Myocyte (in vitro differentiated cells): ENCODE results near the gene CACTIN. TPM values are rescaled to one million over a fixed set of nuclear protein-coding genes. Genes with fewer than 3 reads are reported as not detected.
"Not testable (repeated sequence)": the region's sequence is repeated elsewhere in the genome, so short reads cannot be mapped to it uniquely, and the experiment has no call there.

Source experiments
- DNase-seq: peaks from one replicate; pipeline ENCODE4 v3.0.0-alpha.2; 2012; ENCODE audit warnings: low read depth
- total RNA-seq: library from RNA; depleted of rRNA; stranded (reverse); fragments of >200 nt; gene quantifications from 2 replicates; pipeline ENCODE4 v1.2.3, GENCODE V29; 2014

Gene CACTIN
- total RNA-seq, 1 donor from 2014 or later: 33.8 TPM

DNA sequence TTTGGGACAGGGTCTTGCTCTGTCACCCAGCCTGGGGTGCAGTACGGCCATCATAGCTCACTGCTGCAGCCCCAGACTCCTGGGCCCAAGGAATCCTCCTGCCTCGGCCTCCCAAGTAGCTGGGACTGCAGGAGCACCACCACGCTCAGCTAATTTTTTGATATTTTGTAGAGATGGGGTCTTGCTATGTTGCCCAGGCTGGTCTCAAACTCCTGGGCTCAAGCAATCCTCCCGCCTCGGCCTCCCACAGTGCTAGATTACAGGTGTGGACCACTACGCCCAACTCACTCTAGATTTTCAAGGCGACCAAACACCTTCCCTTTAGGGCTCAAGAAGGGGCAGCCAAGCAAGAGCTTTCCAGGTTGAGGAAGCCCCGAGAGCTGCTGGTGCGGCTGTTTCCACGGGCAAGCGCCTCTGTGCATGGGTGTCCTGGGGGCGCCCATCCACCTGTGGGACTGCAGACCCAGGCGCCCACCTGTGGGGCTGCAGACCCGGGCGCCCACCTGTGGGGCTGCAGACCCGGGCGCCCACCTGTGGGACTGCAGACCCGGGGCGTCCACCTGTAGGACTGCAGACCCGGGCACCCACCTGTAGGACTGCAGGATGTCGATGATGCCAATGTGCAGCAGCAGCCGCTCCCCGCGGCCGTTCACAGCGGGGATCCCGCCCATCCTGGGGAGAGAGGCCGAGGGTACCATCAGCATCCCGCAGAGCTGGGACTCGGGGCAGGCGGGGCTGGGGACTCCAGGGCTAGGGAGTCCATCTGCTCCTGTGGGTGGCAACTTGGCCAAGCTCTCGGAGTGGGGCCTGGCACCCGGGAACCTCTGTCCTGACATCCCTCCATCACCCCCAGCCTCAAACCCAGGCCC, 21.7 kb upstream of the CACTIN start:
- DNase-seq: no peak

DNA sequence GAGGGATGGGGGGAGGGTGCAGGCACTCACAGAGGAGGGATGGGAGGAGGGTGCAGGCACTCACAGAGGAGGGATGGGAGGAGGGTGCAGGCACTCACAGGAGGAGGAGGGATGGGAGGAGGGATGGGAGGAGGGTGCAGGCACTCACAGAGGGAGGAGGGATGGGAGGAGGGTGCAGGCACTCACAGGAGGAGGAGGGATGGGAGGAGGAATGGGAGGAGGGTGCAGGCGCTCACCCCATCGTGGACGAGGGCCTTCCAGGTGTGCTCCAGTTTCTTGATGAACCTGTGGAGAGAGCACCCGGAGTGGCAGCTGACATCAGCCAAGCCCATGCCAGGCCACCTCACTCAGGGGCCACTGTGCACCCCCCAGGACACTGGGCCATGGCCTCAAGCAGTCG, 20.5 kb upstream of the CACTIN start:
- not testable (repeated sequence) for DNase-seq

DNA sequence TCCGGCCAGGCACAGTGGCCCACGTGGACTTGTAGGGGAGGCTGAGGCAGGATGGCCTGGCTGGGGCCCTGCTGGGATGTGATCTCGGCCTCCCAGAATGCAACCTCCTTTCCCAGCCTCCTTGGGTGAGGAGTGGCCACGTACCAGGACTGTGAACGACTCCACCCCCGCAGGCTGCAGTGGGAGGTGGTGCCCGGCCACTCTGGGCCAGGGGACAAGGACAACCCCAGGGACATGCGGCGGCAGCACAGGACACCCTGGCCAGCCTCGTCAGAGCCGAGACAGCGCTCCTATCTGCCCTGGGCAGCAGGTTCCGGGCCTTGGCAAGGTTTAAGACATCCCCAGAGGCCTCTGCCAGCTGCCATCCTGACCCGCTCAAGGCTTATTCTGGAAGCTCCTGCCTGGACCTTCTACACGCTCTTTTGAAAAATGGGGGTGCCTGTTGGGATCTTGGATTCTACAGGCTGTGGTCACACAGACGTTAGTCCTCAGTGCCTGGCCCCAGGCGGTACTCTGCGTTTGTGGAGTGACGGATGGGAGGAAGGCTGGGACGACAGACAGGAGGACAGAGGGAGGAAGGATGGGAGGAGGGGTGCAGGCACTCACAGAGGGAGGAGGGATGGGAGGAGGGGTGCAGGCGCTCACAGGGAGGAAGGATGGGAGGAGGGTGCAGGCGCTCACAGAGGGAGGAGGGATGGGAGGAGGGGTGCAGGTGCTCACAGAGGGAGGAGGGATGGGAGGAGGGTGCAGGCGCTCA, 19.9 kb upstream of the CACTIN start:
- DNase-seq: no peak

DNA sequence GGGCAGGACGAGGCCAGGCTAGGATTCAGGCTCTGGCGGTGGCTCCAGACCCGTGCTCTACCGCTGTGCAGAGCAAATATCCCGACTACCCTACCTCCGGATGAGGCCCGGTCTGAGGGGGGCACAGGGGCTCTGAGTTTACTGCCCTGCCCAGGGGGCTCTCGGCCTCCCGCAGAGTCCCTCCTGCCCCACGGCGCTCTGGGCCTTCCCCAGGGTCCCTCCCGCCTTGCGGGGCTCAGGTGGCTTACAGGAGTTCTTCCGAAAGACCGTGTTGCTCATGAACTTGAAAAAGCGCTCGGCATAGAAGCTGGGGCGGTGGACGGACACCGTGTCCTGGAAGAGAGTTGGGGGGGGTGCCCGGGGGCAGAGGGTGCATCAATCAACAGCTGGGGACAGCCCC, 19.1 kb upstream of the CACTIN start:
- no peak for DNase-seq

DNA sequence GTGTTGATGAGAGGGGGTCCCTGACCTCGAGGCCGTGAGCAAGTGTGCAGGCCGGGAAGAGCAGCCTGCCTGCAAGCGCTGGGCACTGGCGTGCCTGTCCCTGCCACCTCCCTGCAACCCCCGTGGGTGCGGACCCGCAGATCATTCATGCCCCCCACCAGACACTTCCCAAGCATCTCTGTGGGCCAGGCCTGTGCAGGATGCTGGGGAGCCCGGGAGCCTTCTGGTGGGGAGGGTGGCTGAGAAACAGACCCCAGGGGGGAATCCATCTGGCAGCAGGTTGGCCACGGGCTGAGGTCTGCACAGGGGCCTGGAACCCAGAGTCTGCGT, 18.4 kb upstream of the CACTIN start:
- DNase-seq: no peak

DNA sequence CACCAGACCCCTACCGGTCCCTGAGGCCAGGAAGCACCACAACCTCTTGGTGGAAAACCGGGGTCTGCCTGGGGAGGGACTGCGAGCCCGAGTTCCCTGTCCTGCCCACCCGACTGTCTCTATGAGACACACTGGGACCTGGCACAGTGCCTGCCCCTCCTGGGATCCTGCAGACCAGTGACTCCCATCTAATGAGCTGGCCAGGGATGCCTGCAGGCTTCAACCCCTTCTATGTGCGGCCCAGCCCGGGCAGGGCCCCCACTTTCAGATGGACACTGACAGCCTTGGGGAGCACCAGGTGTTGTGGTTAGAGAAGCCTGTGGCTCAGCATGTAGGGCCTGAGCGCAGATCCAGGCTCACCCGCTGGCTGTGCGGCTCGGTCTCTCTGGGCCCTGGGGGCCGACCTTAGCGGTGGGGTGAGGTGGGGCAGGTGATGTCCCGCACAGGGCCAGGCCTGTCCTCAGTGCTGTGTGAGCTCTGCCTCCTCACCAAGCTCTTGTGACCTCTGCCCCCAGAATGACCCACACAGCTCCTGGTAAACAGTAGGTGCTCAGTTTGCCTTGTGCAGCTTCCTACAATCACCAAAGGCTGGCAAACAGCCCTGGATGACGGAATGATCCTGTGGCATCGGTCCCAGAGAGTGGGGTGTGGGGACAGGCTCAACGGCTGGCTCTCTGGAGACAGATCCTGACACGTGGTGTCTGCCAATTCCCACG, 17.9 kb upstream of the CACTIN start:
- peak; percentile 48 for DNase-seq

DNA sequence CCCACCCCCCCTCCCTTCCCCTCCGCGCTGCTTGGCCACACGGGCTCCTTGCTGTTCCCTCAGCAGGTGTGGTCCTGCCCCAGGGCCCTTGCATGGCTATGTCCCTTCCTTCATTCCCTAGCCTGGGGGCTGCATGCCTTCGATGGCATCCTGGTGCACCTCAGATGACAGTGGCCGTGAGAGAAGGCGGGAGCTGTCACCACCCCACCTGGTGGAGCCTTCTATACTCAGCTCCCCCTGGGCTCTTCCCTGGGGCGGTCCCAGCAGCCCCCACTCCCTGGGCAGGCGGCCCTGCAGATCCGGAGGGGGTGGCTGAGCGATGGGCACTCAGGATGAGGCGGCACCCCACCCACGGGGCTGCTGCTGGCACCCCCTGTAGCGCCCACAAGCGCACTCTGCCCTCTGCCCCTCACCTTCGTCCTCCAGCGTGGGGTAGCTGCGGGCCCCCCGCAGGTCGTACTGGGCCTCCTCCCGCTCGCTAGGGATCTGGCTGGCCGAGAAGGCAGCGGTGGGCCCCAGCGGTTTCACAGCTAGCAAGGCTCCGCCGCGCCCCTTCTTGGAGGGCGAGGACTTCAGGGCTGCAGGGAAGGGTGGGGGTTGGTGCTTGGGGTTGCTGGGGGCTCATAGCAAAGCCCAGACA, 17.2 kb upstream of the CACTIN start:
- no peak for DNase-seq

DNA sequence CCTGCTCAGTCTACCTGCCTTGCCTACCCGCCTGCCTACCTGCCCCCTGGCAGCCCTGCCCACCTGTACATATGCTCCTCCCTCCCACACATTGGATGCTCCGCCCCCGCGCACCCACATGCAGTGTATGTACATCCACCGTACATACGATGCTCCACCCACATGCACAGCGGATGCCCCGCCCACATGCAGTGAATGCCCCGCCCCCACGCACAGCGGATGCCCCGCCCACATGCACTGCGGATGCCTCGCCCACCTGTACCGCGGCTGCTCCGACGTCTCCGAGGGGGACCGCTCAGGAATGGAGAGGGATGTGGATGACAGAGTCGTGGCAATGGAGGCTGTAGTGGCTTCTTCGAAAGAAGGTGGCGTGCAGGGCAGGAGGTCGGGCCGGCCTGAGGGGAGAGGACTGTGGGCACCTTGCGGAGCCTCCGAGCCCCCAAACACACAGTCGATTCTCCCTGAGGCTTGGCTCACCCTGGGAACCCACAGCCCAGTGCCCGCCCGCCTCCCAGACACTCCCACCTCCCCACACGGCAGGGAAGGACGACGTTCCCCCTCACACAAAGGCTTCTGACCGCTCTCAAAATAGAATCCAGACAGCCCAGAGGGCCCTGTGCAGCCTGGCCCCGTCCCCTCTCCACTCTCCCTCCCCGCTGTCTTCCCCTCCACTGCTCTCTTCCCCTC, 16.5 kb upstream of the CACTIN start:
- DNase-seq: no peak

DNA sequence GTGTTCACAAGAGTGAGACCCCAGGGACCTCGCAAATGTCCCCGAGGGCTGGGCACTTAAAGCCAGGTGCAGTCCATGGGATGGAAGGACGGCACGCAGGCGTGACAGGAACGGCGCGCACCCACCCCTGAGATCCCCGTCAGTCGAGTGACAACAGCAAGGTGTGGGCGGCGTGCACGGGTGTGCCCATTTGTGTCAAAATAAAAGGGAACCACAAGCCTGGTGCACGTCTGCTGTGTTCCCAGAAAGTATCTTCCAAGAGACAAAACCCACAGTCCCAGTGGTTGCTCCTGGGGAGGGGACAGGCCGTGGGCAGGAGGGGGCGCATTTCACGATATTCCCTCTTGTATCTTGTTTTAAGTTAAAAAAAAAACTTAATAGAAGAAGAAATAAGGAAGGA, 15.7 kb upstream of the CACTIN start:
- DNase-seq: no peak

DNA sequence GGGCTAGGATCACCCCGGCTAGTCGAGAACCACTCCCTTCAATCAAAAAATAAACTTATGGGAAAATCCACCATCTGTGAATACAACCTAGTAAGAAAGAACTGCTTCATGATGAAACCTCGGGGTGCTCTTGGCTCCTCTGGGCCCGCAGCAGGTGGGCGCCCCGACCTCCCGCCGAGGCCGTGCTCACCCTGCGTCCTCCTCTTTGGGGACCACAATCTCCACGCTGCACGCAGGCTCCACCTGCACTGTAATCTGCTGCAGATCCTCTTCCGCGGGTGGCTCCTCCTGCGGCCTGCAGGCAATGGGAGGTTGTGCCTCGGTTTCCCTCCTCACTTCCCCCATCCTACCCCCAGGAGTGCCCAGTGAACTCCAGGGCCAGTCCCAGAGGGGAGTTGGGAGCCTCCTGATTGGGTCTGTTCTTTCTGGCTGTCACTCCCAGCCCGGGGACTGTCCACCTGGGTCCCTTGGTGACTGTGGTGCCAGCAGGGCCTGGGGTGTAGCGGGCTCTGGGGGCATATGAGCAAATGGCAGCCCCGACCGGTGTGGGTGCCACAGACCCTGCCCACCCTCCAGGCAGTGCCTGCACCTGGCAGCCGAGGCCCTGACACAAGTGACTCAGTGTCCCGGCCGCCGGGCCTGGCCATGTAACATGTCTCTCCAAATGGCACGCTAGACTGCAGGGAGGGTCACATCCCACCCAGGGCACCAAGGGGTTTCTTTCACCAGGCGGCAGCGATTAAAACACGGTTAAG, 15.1 kb upstream of the CACTIN start:
- DNase-seq: no peak

DNA sequence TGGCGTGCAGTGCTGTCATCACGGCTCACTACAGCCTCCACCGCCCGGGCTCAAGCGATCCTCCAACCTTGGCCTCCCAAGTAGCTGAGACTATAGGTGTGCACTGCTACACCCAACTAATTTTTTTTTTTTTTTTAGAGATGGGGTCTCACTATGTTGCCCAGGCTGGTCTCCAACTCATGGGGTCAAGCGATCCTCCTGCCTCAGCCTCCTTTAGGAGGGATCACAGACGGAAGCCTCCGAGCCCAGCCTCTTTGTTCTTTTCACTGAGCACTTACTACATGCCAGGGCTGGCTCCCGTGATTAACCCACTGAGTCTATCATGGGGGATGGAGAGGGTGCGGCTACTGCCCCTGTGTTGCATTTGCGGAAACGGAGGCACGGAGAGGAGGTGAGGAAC, 12.9 kb upstream of the CACTIN start:
- no peak for DNase-seq

DNA sequence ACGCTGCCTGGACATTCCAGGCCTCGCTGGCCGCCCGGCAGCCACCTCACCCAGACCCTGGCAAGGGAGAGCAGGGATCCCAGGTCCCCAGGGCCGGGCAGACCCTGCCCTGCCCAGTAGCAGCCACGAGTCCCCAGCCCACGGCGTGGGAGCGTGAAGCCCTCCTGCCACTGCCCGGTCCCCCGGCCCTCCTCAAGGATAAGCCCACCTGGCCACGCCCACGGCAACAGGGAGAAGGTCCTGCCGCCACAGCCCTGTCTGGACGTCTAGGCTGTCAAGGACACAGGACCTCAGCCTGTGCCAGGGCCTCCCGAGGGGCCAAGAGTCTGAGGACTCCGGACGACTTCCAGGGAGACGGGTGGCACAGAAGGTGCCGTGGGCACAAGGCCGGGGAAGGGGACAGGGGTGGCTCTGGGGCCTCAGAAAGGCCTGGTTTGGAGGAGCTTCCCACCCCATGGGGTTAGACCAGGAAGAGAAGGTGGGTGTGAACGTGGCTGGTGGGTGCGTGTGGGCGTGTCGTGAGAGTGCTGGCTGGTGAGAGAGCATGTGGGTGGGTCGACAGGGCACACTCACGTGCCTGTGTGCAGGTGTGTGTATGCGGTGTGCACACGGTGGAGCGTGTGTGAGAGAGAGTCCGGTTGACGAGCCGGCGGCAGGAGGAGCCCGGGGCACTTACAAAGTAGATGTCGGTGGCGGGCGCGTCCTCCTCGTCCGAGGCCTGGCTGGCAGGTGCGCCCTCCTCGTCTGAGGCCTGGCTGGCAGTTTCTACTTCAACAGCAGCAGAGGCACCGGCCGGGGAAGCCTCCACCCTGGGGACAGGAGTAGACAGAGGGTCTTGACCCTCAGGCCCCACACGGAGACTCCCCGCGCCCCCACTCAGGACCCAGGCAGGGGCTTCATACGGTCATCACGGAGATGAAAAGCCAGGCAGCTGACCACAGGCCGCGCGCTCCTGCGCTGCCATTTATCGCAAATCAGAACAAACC, 11.9 kb upstream of the CACTIN start:
- DNase-seq: no peak

DNA sequence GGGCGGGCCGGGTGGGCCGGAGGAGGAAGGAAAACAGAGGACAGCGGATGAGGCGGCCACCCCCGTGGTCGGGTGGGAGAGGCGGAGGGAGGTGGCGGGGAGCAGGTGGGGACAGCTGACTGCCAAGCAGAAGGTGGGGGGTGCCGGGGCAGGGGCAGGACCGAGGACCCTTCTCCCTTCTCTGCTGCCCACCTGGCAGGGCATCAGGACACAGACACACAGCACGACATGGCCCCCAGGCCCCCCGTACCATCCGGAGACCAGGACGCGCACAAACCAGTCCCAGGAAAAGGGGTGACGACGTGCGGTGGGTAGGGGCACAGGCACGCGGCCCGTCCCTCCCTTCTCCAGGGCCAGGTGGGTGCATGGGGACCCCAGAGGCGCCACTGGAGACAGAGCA, 11.0 kb upstream of the CACTIN start:
- DNase-seq: no peak

DNA sequence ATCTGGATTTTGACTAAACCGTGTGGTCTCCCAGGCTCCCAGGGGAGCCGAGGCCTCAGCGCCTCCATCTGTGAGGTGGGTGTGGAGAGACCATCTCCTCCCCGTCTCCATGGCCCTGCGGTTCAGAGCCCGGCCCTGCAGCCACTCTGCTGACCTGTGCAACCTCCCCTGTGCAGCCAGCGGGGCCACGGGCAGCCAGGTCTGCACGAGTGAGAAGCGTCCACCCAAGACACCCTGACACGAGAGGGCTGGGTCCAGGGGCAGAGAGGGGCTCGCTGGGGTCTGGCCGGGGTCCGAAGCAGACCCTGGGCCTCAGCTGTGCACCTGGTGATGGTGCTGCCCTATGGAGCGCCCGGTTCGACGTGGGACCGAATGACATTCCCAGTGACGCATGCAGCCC, 10.4 kb upstream of the CACTIN start:
- DNase-seq: no peak

DNA sequence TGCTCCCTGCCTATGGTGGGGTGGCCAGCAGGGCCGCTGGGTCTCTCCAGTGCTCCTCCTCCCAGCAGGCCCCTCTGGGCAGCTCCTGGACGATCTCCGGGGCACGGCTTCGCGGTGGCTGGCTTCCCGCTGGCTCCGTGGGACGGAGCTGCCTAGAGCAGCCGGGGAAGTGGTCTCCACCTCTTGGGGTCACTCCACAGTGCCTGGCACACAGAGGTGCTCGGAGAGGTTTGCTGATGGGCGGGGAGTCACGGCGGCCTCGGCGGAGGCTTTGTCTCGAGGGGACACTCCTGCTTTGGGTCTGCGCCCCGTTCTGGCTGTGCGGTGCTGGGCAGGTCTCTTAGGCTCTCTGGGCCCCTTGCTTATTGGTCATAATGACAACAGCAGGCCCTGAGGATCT, 9.9 kb upstream of the CACTIN start:
- DNase-seq: no peak

DNA sequence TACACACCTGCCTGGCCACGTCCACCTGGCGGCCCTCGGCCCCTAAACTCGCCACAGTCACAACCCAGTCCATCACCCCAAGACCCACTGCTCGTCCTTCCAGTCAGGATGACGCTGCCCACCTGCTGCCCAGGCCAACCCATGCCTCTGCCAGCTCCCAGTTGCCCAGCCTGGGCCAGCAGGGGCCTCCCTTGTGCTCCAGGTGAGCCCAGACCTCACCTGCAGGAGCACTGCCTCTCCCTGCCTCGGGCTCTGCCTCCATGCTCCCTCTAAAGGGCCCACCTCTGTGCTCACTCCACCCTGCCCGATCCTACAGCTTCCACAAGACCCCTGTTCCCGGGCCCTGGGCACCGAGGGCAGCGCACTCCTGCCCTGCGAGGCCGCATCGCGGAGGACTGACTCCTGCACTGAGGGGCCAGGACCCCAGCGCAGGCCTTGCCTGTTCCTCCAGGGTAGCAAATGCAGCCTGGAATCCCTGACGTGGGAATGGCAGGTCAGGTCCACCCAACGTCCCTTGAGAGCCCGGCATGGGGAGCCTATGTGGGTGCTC, 8.0 kb upstream of the CACTIN start:
- DNase-seq: no peak

DNA sequence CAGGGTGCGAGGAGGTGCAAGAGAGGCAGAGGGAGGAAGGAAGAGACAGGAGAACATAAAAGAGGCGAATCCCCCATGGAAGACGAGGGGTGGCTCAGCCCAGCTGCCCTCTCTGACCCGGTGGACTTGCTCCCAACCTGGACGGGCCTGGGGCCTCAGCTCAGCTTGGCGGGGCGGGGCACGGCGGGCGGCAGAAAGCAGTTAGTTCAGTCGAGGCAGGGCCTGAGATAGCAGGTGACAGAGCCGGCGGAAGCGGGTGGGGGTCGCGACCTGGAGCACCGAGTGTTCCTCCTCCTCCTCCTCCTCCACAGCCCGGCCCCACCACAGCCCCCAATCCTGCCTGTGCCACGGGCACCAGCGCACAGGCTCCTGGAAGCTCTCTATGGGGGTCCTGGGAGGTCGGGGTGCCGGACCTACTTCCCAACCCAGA, 7.0 kb upstream of the CACTIN start:
- DNase-seq: no peak

DNA sequence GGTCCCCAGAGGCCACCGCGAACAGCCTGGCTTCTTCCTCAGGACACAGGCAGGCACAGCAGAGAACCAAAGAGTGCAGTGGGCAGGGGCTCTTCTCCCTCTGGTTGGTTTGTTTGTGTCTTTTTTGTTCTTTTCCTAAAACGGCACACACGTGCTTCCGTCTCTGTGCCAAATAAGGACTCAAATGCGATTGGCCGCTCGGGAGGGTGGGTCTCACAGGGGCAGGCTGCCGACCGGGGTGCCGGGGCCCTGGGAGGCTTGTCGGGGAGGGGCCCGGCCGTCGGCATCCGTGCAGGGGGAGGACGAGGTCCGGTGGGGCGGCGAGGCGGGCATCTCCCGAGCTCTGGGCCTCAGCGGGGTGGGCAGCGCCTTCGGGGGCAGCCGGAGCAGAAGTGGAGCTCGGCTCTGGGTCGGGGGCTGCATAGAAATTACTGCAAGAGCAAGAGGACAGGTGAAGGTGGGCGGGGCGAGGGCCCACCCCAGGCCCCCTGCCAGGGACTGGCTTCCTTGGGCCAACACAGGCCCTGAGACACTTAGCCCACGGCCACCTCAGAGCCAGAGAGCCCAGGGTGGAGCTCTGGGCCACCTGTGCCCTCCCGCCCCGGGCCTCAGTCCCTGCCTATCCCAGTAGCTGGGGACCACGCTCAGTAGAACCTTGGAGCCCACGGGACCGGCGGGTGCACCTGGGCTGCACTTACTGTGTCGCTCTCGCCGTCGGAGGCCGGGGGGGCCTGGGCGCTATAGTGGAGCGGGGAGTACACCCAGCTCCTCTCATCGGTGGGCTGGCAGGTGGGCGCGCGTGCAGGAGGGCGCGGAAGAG, 6.4 kb upstream of the CACTIN start:
- DNase-seq: no peak
